GM12878 (cell line): ENCODE results near the gene LBHD1. TPM values are rescaled to one million over a fixed set of nuclear protein-coding genes. Genes with fewer than 3 reads are reported as not detected.
A peak's percentile ranks its signal among the peaks of the same experiment; 100 is the strongest.

ENCODE experiments used
- BACH1 ChIP-seq: fragments of 450-650 bp; IDR thresholded peaks from 2 replicates; pipeline ENCODE4 v1.6.1; 2017; ENCODE audit warnings: mild to moderate bottlenecking, borderline replicate concordance
- BCL3 ChIP-seq: IDR thresholded peaks from 2 replicates; pipeline ENCODE4 v1.6.1; 2011; ENCODE audit warnings: borderline replicate concordance, low read depth, mild to moderate bottlenecking, moderate library complexity, low read length; ENCODE audit not compliant: insufficient read depth, poor library complexity, severe bottlenecking
- CBX5 ChIP-seq: sonication (generic); IDR thresholded peaks from 2 replicates; pipeline ENCODE4 v1.6.1; 2016; ENCODE audit warnings: low read depth, moderate library complexity, mild to moderate bottlenecking, inconsistent platforms
- DPF2 ChIP-seq: fragments of 450-650 bp; IDR thresholded peaks from 2 replicates; pipeline ENCODE4 v1.6.1; 2017; ENCODE audit warnings: mild to moderate bottlenecking
- LARP7 ChIP-seq: fragments of 450-650 bp; IDR thresholded peaks from 2 replicates; pipeline ENCODE4 v1.6.1; 2017; ENCODE audit warnings: mild to moderate bottlenecking
- MTA2 ChIP-seq: fragments of 450-650 bp; IDR thresholded peaks from 2 replicates; pipeline ENCODE4 v1.6.1; 2016; ENCODE audit warnings: low read depth, mild to moderate bottlenecking, moderate library complexity
- PAX8 ChIP-seq: fragments of 450-650 bp; IDR thresholded peaks from 2 replicates; pipeline ENCODE4 v1.6.1; 2017; ENCODE audit warnings: mild to moderate bottlenecking, moderate library complexity
- PBX3 ChIP-seq: IDR thresholded peaks from 2 replicates; pipeline ENCODE4 v1.6.1; 2011; ENCODE audit warnings: mild to moderate bottlenecking, low read depth, low read length, moderate library complexity; ENCODE audit not compliant: insufficient replicate concordance
- PRDM15 ChIP-seq: fragments of 450-650 bp; formaldehyde crosslinking; IDR thresholded peaks from 2 replicates; pipeline ENCODE4 v1.4.0; 2020; ENCODE audit warnings: mild to moderate bottlenecking, moderate library complexity
- RELA ChIP-seq: fragments of 450-650 bp; IDR thresholded peaks from 2 replicates; pipeline ENCODE4 v1.8.0; 2014; ENCODE audit warnings: borderline replicate concordance; ENCODE audit not compliant: partially characterized antibody
- SIX5 ChIP-seq: IDR thresholded peaks from 2 replicates; pipeline ENCODE4 v1.6.1; 2011; ENCODE audit warnings: mild to moderate bottlenecking, low read depth, low read length, moderate library complexity; ENCODE audit not compliant: severe bottlenecking
- SKIL ChIP-seq: fragments of 450-650 bp; IDR thresholded peaks from 2 replicates; pipeline ENCODE4 v1.6.1; 2017; ENCODE audit warnings: mild to moderate bottlenecking, low read depth, inconsistent platforms; ENCODE audit not compliant: poor library complexity, severe bottlenecking
- SUZ12 ChIP-seq: fragments of 200-600 bp; sonication (generic); IDR thresholded peaks from one replicate; pipeline ENCODE4 v1.6.1; 2018; ENCODE audit warnings: antibody characterized with exemption, mild to moderate bottlenecking; ENCODE audit not compliant: unreplicated experiment
- YY1 ChIP-seq: IDR thresholded peaks from 2 replicates; pipeline ENCODE4 v1.6.1; 2011; ENCODE audit warnings: low read depth, mild to moderate bottlenecking, low read length
- ZBTB40 ChIP-seq: fragments of 450-650 bp; IDR thresholded peaks from 2 replicates; pipeline ENCODE4 v1.6.1; 2016; ENCODE audit warnings: mild to moderate bottlenecking, moderate library complexity, borderline replicate concordance
- ZNF384 ChIP-seq: IDR thresholded peaks from 2 replicates; pipeline ENCODE4 v1.6.1; 2012; ENCODE audit warnings: low read depth, mild to moderate bottlenecking, low read length, improper control_type of control experiment, borderline replicate concordance
- polyA plus RNA-seq, 11 experiments: library from polyadenylated mRNA; depleted of rRNA in 4 of 11; unstranded in 6 of 11; stranded (reverse) in 5 of 11; fragments of >200 nt; fragmentation: Nextera tagmentation in 4 of 11; fragmentation: Illumina TruSeq in 1 of 11; extraction: Ambion mirVana in 4 of 11; extraction: Trizol in 1 of 11; gene quantifications; 1 replicate in 1 of 11; 2 replicates in 10 of 11; pipeline versions ENCODE4 v1.2.1 to v1.2.3, GENCODE V29; 2011 to 2016; ENCODE audit warnings: inconsistent platforms in 2 of 11, missing spikeins in 2 of 11, low read depth in 1 of 11
- total RNA-seq, 4 experiments: library from RNA; depleted of rRNA in 3 of 4; stranded (reverse); fragments of >200 nt in 3 of 4; fragmentation: Illumina TruSeq in 1 of 4; extraction: Trizol in 1 of 4; gene quantifications; 2 replicates each; pipeline versions ENCODE4 v1.2.1 to v1.2.3, GENCODE V29; 2013 to 2021

LBHD1 gene
- total and polyA plus RNA-seq, 10 of the 15 experiments (the other 5 are each of a cell fraction or from before 2014, with no cell fraction given) = 0.79 to 12.0 (median 7.6) TPM

- TF ChIP-seq ZBTB40 = peak; percentile 82; the same call in 1 of the 2 replicates
- TF ChIP-seq PRDM15 (CRISPR knock-in tag) = peak; percentile 70; the same call in 1 of the 2 replicates
- TF ChIP-seq PAX8 = no peak
- no peak for TF ChIP-seq SKIL
- peak; percentile 63 for TF ChIP-seq PBX3
- no peak for TF ChIP-seq SIX5
- peak; percentile 98 for TF ChIP-seq BACH1
- TF ChIP-seq LARP7 = no peak; the same call in none of the 2 replicates
- no peak for TF ChIP-seq ZNF384
- peak; percentile 68; the same call in 1 of the 2 replicates for TF ChIP-seq YY1
- TF ChIP-seq MTA2 = 0 out of 2 replicates have a peak, but pooled peaks have one; percentile 38
- TF ChIP-seq RELA = peak; percentile 35
- TF ChIP-seq CBX5 = peak; percentile 59; the same call in 1 of the 2 replicates
- peak; percentile 75 for TF ChIP-seq BCL3
- no peak for TF ChIP-seq DPF2
- TF ChIP-seq SUZ12 = no peak
These were observed 6.9 kb downstream of the LBHD1 start, which contains the start of the genes C11orf98 and CSKMT (continued) for GRCh38 chr11:62665075-62665598.
